ENCODE data around the gene PRR11.
"Not testable (repeated sequence)": the region's sequence is repeated elsewhere in the genome, so short reads cannot be mapped to it uniquely, and the experiment has no call there.

Gene PRR11

GRCh38 chr17:59151591-59151990 lies 4.0 kb upstream of the PRR11 start:
- no peak for DNase-seq (ENCODE audit: low read depth in 2 of 2)

GRCh38 chr17:59152925-59153324 lies 2.6 kb upstream of the PRR11 start:
- no peak for DNase-seq (ENCODE audit: low read depth in 2 of 2)

GRCh38 chr17:59154292-59154720 lies 1.2 kb upstream of the PRR11 start:
- peak in 1 of 2 donors; percentile 15 for DNase-seq (ENCODE audit: low read depth in 2 of 2)

GRCh38 chr17:59154721-59155438 lies 666 bp upstream of the PRR11 start, which contains the start of gene SKA2:
SKA2 (minus strand) TSS chr17:59155186; CDS start chr17:59155163, 23 bp downstream.
- DNase-seq (ENCODE audit: low read depth in 2 of 2), result peak; percentile 84 to 95

GRCh38 chr17:59160157-59161025 lies 4.8 kb downstream of the PRR11 start:
- no peak for DNase-seq (ENCODE audit: low read depth in 2 of 2)

- no peak for DNase-seq (ENCODE audit: low read depth in 2 of 2)
These were observed 5.9 kb downstream of the PRR11 start for GRCh38 chr17:59161477-59161876.

GRCh38 chr17:59165933-59166342 lies 10.4 kb downstream of the PRR11 start:
- DNase-seq (ENCODE audit: low read depth in 2 of 2), result peak in 1 of 2 donors; percentile 18

GRCh38 chr17:59167571-59168001 lies 12.0 kb downstream of the PRR11 start:
- no peak for DNase-seq (ENCODE audit: low read depth in 2 of 2)

- DNase-seq (ENCODE audit: low read depth in 2 of 2), result no peak
These were observed 17.0 kb downstream of the PRR11 start for GRCh38 chr17:59172436-59173004.

- DNase-seq (ENCODE audit: low read depth in 2 of 2), result no peak
These were observed 19.1 kb downstream of the PRR11 start for GRCh38 chr17:59174671-59175070.

GRCh38 chr17:59175076-59175475 lies 19.5 kb downstream of the PRR11 start:
- no peak for DNase-seq (ENCODE audit: low read depth in 2 of 2)

- DNase-seq (ENCODE audit: low read depth in 2 of 2), result no peak
These were observed 22.9 kb downstream of the PRR11 start for GRCh38 chr17:59178266-59178985.

- not testable (repeated sequence) for DNase-seq (ENCODE audit: low read depth in 2 of 2)
These were observed 24.1 kb downstream of the PRR11 start for GRCh38 chr17:59179601-59180000.

- no peak for DNase-seq (ENCODE audit: low read depth in 2 of 2)
These were observed 25.1 kb downstream of the PRR11 start for GRCh38 chr17:59180626-59181025.

- DNase-seq (ENCODE audit: low read depth in 2 of 2), result no peak
These were observed 25.9 kb downstream of the PRR11 start for GRCh38 chr17:59181481-59181880.

GRCh38 chr17:59185997-59186396 lies 30.5 kb downstream of the PRR11 start:
- DNase-seq (ENCODE audit: low read depth in 2 of 2), result no peak

GRCh38 chr17:59186850-59187249 lies 31.3 kb downstream of the PRR11 start:
- no peak for DNase-seq (ENCODE audit: low read depth in 2 of 2)

- no peak for DNase-seq (ENCODE audit: low read depth in 2 of 2)
These were observed 35.3 kb downstream of the PRR11 start for GRCh38 chr17:59190806-59191205.

- no peak for DNase-seq (ENCODE audit: low read depth in 2 of 2)
These were observed 37.9 kb downstream of the PRR11 start for GRCh38 chr17:59193336-59193862.

- DNase-seq (ENCODE audit: low read depth in 2 of 2), result no peak
These were observed 43.9 kb downstream of the PRR11 start for GRCh38 chr17:59199398-59199797.

- DNase-seq (ENCODE audit: low read depth in 2 of 2), result no peak
These were observed 46.8 kb downstream of the PRR11 start for GRCh38 chr17:59202320-59202719.
